GM10248 (cell line): Measurements from ENCODE around the gene BBS9.
A peak's percentile ranks its signal among the peaks of the same experiment; 100 is the strongest.

Source experiments
- CTCF ChIA-PET: fragments of 300-600 bp; sonication (Branson Sonifier 250); formaldehyde crosslinking; extraction: SDS; loops from one replicate; lab custom pipeline; 2021; ENCODE audit warnings: antibody characterized with exemption; lab: Yijun Ruan, JAX
- POLR2A ChIA-PET: fragments of 350-650 bp; sonication (Branson Sonifier 250); formaldehyde crosslinking; extraction: SDS; loops from one replicate; lab custom pipeline; 2020; ENCODE audit warnings: antibody characterized with exemption; lab: Yijun Ruan, JAX
- DNase-seq: peaks from one replicate; pipeline ENCODE4 v3.0.0; 2012; ENCODE audit errors: extremely low spot score
- CTCF ChIP-seq: IDR thresholded peaks from 2 replicates; pipeline ENCODE4 v1.5.1; 2012; ENCODE audit warnings: mild to moderate bottlenecking, low read depth; ENCODE audit errors: extremely low read depth, missing control alignments, control extremely low read depth

Gene BBS9

GRCh38 chr7:33184828-33185227 is 55.5 kb downstream of the BBS9 start:
- ChIA-PET POLR2A (no interaction called here), CTCF (interaction anchor here (0.9 to 4.3 kb wide), 5 partner anchors 10 to 828 kb away, joined by 3 to 38 read pairs (median 12); no protein-coding TSS in a partner anchor)
- TF ChIP-seq CTCF, result no peak
- DNase-seq, result no peak

- DNase-seq, result peak; percentile 46
- POLR2A ChIA-PET, result no interaction called here
- TF ChIP-seq CTCF, result no peak
- CTCF ChIA-PET, result interaction anchor here (0.9 to 4.3 kb wide), 8 partner anchors 12 to 902 kb away, joined by 3 to 38 read pairs (median 4); no protein-coding TSS in a partner anchor
Observed at GRCh38 chr7:33185786-33186185, 56.4 kb downstream of the BBS9 start.

- no peak for DNase-seq
Observed at GRCh38 chr7:33186192-33186591, 56.8 kb downstream of the BBS9 start.

GRCh38 chr7:33190688-33191304 is 61.4 kb downstream of the BBS9 start:
- POLR2A ChIA-PET, result no interaction called here
- no peak for DNase-seq
- TF ChIP-seq CTCF, result no peak
- CTCF ChIA-PET, result interaction anchor here (1.0 to 2.3 kb wide), 2 partner anchors 12 to 18 kb away, joined by 5 read pairs; no protein-coding TSS in a partner anchor

More at GRCh38 chr7:33186192-33186591, 56.8 kb downstream of the BBS9 start:
- ChIA-PET POLR2A (no interaction called here), CTCF (interaction anchor here (0.9 to 4.3 kb wide), 8 partner anchors 8 to 902 kb away, joined by 3 to 38 read pairs (median 4); no protein-coding TSS in a partner anchor)
- no peak for TF ChIP-seq CTCF

- CTCF ChIA-PET, result interaction anchor here (0.9 to 2.3 kb wide), 2 partner anchors 19 to 617 kb away, joined by 3 to 5 read pairs; no protein-coding TSS in a partner anchor
- POLR2A ChIA-PET, result no interaction called here
- peak; percentile 27 for DNase-seq
- TF ChIP-seq CTCF, result peak; percentile 5
Observed at GRCh38 chr7:33191340-33191739, 62.0 kb downstream of the BBS9 start.

- DNase-seq, result no peak
- POLR2A ChIA-PET, result no interaction called here
- CTCF ChIA-PET, result no interaction called here
- TF ChIP-seq CTCF, result no peak
Observed at GRCh38 chr7:33192695-33193291, 63.4 kb downstream of the BBS9 start.
